Activated CD4-positive, alpha-beta T cell treated with anti-CD3 and anti-CD28 coated beads, Interleukin-2, amount 50 U/mL, for 24 hours (primary cell): ENCODE data around the gene CKAP4.
A peak's percentile ranks its signal among the peaks of the same experiment; 100 is the strongest.

ENCODE experiments used
- DNase-seq, 2 donors: peaks; one replicate each; pipeline ENCODE4 v3.0.0-alpha.2; 2020; ENCODE audit warnings: low read depth in 1 of 2, low spot score in 1 of 2

The CKAP4 gene

GRCh38 chr12:106274575-106275121, 26.8 kb upstream of the CKAP4 start:
- DNase-seq: no peak

- DNase-seq: no peak
These were observed 26.2 kb upstream of the CKAP4 start for GRCh38 chr12:106274012-106274411.

GRCh38 chr12:106273491-106273890, 25.7 kb upstream of the CKAP4 start:
- no peak for DNase-seq

GRCh38 chr12:106271575-106272505, 24.0 kb upstream of the CKAP4 start:
- no peak for DNase-seq

GRCh38 chr12:106269150-106269771, 21.4 kb upstream of the CKAP4 start:
- no peak for DNase-seq

- no peak for DNase-seq
These were observed 19.7 kb upstream of the CKAP4 start for GRCh38 chr12:106267535-106267934.

GRCh38 chr12:106265116-106265515, 17.3 kb upstream of the CKAP4 start:
- no peak for DNase-seq

- no peak for DNase-seq
These were observed 11.1 kb upstream of the CKAP4 start for GRCh38 chr12:106258935-106259334.

GRCh38 chr12:106258226-106258625, 10.4 kb upstream of the CKAP4 start:
- no peak for DNase-seq

GRCh38 chr12:106256524-106256923, 8.7 kb upstream of the CKAP4 start:
- DNase-seq: no peak

GRCh38 chr12:106255952-106256351, 8.1 kb upstream of the CKAP4 start:
- no peak for DNase-seq

- no peak for DNase-seq
These were observed 7.7 kb upstream of the CKAP4 start for GRCh38 chr12:106255493-106255892.

- no peak for DNase-seq
These were observed 6.9 kb upstream of the CKAP4 start for GRCh38 chr12:106254724-106255123.

GRCh38 chr12:106251631-106252455, 4.0 kb upstream of the CKAP4 start:
- DNase-seq: no peak

GRCh38 chr12:106249411-106250135, 1.8 kb upstream of the CKAP4 start:
- DNase-seq: no peak

GRCh38 chr12:106248846-106249371, 1.1 kb upstream of the CKAP4 start:
- DNase-seq: peak in 1 of 2 donors; percentile 39

GRCh38 chr12:106248312-106248845, 559 bp upstream of the CKAP4 start:
- DNase-seq: no peak

- peak in 1 of 2 donors; percentile 26 for DNase-seq
These were observed 738 bp downstream of the CKAP4 start for GRCh38 chr12:106246891-106247673.

GRCh38 chr12:106245767-106246166, 2.1 kb downstream of the CKAP4 start:
- no peak for DNase-seq
